Cardiac muscle cell (in vitro differentiated cells and primary cell): Measurements from ENCODE around the gene MAML3. TPM values are rescaled to one million over a fixed set of nuclear protein-coding genes. Genes with fewer than 3 reads are reported as not detected.

Experiments used
- DNase-seq, 2 donors: peaks; one replicate each; pipeline versions ENCODE4 v3.0.0 to v3.0.0-alpha.2; 2010 to 2017; ENCODE audit warnings: low read depth in 1 of 2, low spot score in 1 of 2
- H3K27ac ChIP-seq: fragments of 200-600 bp; sonication (generic); 2 replicates; pipeline ENCODE4 v1.5.1; 2016
- H3K27me3 ChIP-seq: fragments of 200-600 bp; sonication (generic); 2 replicates; pipeline ENCODE4 v1.6.0; 2016; ENCODE audit warnings: control low read depth
- H3K36me3 ChIP-seq: fragments of 200-600 bp; sonication (generic); 2 replicates; pipeline ENCODE4 v1.5.1; 2016; ENCODE audit warnings: control low read depth
- H3K4me1 ChIP-seq: fragments of 200-600 bp; sonication (generic); 2 replicates; pipeline ENCODE4 v1.8.1; 2017; ENCODE audit warnings: low read depth, mild to moderate bottlenecking, mixed run types
- H3K4me3 ChIP-seq: fragments of 200-600 bp; sonication (generic); 2 replicates; pipeline ENCODE4 v1.5.1; 2016; ENCODE audit warnings: mild to moderate bottlenecking
- H3K9me3 ChIP-seq: fragments of 200-600 bp; sonication (generic); 2 replicates; pipeline ENCODE4 v1.5.1; 2017; ENCODE audit warnings: low read depth, mild to moderate bottlenecking, control low read depth
- polyA plus RNA-seq: library from polyadenylated mRNA; unstranded; fragments of >200 nt; fragmentation: Nextera tagmentation; extraction: Ambion mirVana; gene quantifications from 2 replicates; pipeline ENCODE4 v1.2.1, GENCODE V29; 2016
- total RNA-seq: library from RNA; depleted of rRNA; stranded (reverse); fragments of >200 nt; gene quantifications from 2 replicates; pipeline ENCODE4 v1.2.3, GENCODE V29; 2016
- TF ChIP-seq, protein P1 (sequence below): IDR thresholded peaks from 2 replicates; pipeline ENCODE4 v1.5.1; 2012; ENCODE audit warnings: low read depth, mild to moderate bottlenecking, low read length

The MAML3 gene
- total and polyA plus RNA-seq, 2 experiments from 2014 or later = 7.8 to 22.8 TPM

GRCh38 chr4:139886798-139887197, 267.2 kb downstream of the MAML3 start:
- Histone ChIP-seq H3K4me1 (peaks cover 22% of the 10 kb centered on the region), H3K36me3 (no peaks in the 10 kb centered on the region), H3K9me3 (no peaks in the 10 kb centered on the region), H3K27ac (peak overlapping the region; percentile 20), H3K4me3 (no peak overlapping the region), H3K27me3 (no peaks in the 10 kb centered on the region)
- TF ChIP-seq, protein P1, sequence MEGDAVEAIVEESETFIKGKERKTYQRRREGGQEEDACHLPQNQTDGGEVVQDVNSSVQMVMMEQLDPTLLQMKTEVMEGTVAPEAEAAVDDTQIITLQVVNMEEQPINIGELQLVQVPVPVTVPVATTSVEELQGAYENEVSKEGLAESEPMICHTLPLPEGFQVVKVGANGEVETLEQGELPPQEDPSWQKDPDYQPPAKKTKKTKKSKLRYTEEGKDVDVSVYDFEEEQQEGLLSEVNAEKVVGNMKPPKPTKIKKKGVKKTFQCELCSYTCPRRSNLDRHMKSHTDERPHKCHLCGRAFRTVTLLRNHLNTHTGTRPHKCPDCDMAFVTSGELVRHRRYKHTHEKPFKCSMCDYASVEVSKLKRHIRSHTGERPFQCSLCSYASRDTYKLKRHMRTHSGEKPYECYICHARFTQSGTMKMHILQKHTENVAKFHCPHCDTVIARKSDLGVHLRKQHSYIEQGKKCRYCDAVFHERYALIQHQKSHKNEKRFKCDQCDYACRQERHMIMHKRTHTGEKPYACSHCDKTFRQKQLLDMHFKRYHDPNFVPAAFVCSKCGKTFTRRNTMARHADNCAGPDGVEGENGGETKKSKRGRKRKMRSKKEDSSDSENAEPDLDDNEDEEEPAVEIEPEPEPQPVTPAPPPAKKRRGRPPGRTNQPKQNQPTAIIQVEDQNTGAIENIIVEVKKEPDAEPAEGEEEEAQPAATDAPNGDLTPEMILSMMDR = no peak
- no peak for DNase-seq

DNA sequence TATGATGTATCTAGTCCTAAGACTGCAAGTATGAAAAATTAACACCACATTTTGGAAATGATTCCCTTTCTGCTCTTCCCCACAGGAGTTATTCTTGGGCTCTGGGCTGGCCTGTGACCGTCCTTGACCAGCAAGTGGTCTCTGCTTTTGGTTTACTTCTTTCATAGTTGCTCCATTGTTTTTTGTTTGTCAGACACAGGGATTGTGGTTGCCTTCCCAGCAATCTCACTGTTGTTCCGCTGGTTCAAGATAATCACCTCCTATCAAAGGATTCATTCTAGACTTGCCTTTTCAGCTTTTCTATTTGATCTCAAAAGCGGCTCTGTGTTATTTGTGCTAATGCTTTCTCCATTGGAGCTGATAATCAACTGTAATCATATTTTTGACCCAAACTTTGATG, 269.5 kb downstream of the MAML3 start:
- no peaks in the 10 kb centered on the region for H3K9me3 ChIP-seq
- peak overlapping the region; percentile 8 for H3K27ac ChIP-seq
- TF ChIP-seq, protein P1 = no peak
- H3K36me3 ChIP-seq = no peaks in the 10 kb centered on the region
- H3K4me3 ChIP-seq = no peak overlapping the region
- H3K4me1 ChIP-seq = peaks cover 22% of the 10 kb centered on the region
- no peak for DNase-seq
- no peaks in the 10 kb centered on the region for H3K27me3 ChIP-seq

- Histone ChIP-seq H3K27ac (no peak overlapping the region), H3K9me3 (no peaks in the 10 kb centered on the region), H3K4me3 (no peak overlapping the region), H3K4me1 (peaks cover 15% of the 10 kb centered on the region), H3K27me3 (no peaks in the 10 kb centered on the region), H3K36me3 (no peaks in the 10 kb centered on the region)
- DNase-seq = no peak
- TF ChIP-seq, protein P1 = no peak
These were observed 273.1 kb downstream of the MAML3 start for GRCh38 chr4:139880841-139881240.

GRCh38 chr4:139878050-139878449, 275.9 kb downstream of the MAML3 start:
- Histone ChIP-seq H3K9me3 (no peaks in the 10 kb centered on the region), H3K27ac (no peak overlapping the region), H3K36me3 (no peaks in the 10 kb centered on the region), H3K4me3 (no peak overlapping the region), H3K4me1 (peaks cover 18% of the 10 kb centered on the region), H3K27me3 (no peaks in the 10 kb centered on the region)
- TF ChIP-seq, protein P1 = no peak
- no peak for DNase-seq

DNA sequence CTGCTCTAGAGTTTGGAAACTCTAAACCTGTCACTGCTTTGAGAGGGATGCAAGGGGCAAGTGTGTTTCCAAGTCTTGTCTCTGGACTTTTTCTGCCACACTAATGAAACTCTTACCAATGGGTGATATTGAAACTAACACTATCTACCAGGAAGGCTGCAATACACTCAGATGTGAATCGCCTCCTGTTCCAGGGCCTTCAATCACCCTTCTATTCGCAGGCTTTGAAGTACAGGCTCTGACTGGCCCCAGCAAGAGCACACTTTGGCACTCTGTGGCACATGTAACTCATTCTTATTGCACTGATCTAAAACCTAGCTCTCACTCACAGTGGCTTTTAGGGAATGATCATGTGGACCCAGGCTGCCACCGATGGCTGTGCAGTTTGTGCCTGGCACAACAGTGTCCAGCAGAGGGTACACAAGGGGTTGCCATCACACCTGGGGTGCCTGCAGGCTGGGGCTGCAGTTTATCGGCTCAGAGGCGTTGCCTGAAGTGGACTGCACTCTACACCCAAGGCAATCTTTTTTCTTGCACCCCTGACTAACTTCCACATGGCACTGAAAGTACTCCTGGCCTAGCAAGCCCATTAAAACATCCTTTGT, 277.5 kb downstream of the MAML3 start:
- H3K4me3 ChIP-seq = no peak overlapping the region
- peak overlapping the region; percentile 73 for H3K27ac ChIP-seq
- H3K27me3 ChIP-seq = no peaks in the 10 kb centered on the region
- DNase-seq = peak in 1 of 2 donors; percentile 59
- TF ChIP-seq, protein P1 = no peak
- H3K4me1 ChIP-seq = peaks cover 18% of the 10 kb centered on the region
- H3K36me3 ChIP-seq = no peaks in the 10 kb centered on the region
- no peaks in the 10 kb centered on the region for H3K9me3 ChIP-seq

- Histone ChIP-seq H3K4me3 (no peak overlapping the region), H3K4me1 (peaks cover 18% of the 10 kb centered on the region), H3K9me3 (no peaks in the 10 kb centered on the region), H3K27me3 (no peaks in the 10 kb centered on the region), H3K36me3 (no peaks in the 10 kb centered on the region), H3K27ac (peak overlapping the region; percentile 22)
- TF ChIP-seq, protein P1 = no peak
- no peak for DNase-seq
These were observed 278.6 kb downstream of the MAML3 start for GRCh38 chr4:139875411-139875825.
